Calu3 (cell line): Measurements from ENCODE around the gene CCDC180. TPM values are rescaled to one million over a fixed set of nuclear protein-coding genes. Genes with fewer than 3 reads are reported as not detected.

Experiments used
- BruUV-seq: library from RNA; stranded (reverse); fragments of 400-500 nt; replicated peaks from 2 replicates; lab custom pipeline; 2021; lab: Mats Ljungman, UMichigan
- CTCF ChIA-PET: fragments of 300-600 bp; sonication (Branson Sonifier 250); formaldehyde crosslinking; loops from one replicate; lab custom pipeline; 2022; ENCODE audit warnings: antibody characterized with exemption; lab: Charles Lee
- DNase-seq: peaks from one replicate; pipeline ENCODE4 v3.0.0; 2022
- H3K27ac Mint-ChIP-seq: one replicate; pipeline ENCODE4 v1.8.0; 2022; ENCODE audit warnings: mixed read lengths; ENCODE audit not compliant: unreplicated experiment
- H3K27me3 Mint-ChIP-seq: one replicate; pipeline ENCODE4 v1.8.0; 2022; ENCODE audit warnings: mixed read lengths; ENCODE audit not compliant: unreplicated experiment
- H3K36me3 Mint-ChIP-seq: one replicate; pipeline ENCODE4 v1.8.0; 2022; ENCODE audit warnings: mild to moderate bottlenecking, moderate library complexity, mixed read lengths; ENCODE audit not compliant: insufficient read depth, unreplicated experiment
- H3K4me1 Mint-ChIP-seq: one replicate; pipeline ENCODE4 v1.8.0; 2022; ENCODE audit warnings: mild to moderate bottlenecking, low read depth, mixed read lengths; ENCODE audit not compliant: unreplicated experiment
- H3K4me3 Mint-ChIP-seq: one replicate; pipeline ENCODE4 v1.8.0; 2022; ENCODE audit warnings: mild to moderate bottlenecking, low read depth, moderate library complexity, mixed read lengths; ENCODE audit not compliant: unreplicated experiment
- H3K9me3 Mint-ChIP-seq: one replicate; pipeline ENCODE4 v1.8.0; 2022; ENCODE audit warnings: low read depth, mixed read lengths; ENCODE audit not compliant: unreplicated experiment
- intact Hi-C: fragments of 100-400 bp; cut with micrococcal nuclease; formaldehyde crosslinking; loops from one replicate; pipeline ENCODE4 v1.10.0; 2022; ENCODE audit not compliant: unreplicated experiment
- total RNA-seq: library from RNA; stranded (reverse); gene quantifications from 2 replicates; pipeline ENCODE4 v1.2.3, GENCODE V29; 2022
- TF ChIP-seq, protein P1 (sequence below): fragments of 200-600 bp; IDR thresholded peaks from one replicate; pipeline ENCODE4 v1.8.0; 2022; ENCODE audit warnings: antibody characterized with exemption; ENCODE audit not compliant: unreplicated experiment

Gene CCDC180
- total RNA-seq, 1 experiment from 2014 or later, result 3.0 TPM

DNA sequence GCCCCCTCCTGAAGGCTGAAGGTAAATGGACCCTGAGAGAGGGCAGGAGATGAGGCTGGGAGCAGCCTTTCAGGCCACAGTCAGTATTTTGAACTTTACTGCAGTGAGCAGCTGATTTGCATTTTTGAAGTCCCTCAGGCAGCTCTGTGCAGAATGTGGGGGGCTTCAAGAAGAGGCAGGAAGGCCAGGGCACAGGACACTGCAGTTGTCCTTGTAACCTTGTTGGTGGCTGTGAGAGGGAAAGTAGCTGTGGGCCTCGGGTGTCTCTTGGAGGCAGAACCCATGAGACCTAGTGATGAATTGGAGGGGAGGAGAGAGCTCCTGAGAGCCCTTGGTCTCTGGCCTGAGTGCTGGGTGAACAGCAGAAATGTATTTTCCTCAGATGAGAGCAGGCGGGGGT is 2.6 kb downstream of the CCDC180 start:
- peaks cover 5% of the 10 kb centered on the region for H3K36me3 Mint-ChIP-seq
- intact Hi-C loops, result no loop called here
- no TSS peak for BruUV-seq
- no peaks in the 10 kb centered on the region for H3K9me3 Mint-ChIP-seq
- H3K27me3 Mint-ChIP-seq, result no peaks in the 10 kb centered on the region
- no peak overlapping the region for H3K4me3 Mint-ChIP-seq
- no peak overlapping the region for H3K27ac Mint-ChIP-seq
- DNase-seq, result no peak
- no peaks in the 10 kb centered on the region for H3K4me1 Mint-ChIP-seq
- TF ChIP-seq, protein P1, sequence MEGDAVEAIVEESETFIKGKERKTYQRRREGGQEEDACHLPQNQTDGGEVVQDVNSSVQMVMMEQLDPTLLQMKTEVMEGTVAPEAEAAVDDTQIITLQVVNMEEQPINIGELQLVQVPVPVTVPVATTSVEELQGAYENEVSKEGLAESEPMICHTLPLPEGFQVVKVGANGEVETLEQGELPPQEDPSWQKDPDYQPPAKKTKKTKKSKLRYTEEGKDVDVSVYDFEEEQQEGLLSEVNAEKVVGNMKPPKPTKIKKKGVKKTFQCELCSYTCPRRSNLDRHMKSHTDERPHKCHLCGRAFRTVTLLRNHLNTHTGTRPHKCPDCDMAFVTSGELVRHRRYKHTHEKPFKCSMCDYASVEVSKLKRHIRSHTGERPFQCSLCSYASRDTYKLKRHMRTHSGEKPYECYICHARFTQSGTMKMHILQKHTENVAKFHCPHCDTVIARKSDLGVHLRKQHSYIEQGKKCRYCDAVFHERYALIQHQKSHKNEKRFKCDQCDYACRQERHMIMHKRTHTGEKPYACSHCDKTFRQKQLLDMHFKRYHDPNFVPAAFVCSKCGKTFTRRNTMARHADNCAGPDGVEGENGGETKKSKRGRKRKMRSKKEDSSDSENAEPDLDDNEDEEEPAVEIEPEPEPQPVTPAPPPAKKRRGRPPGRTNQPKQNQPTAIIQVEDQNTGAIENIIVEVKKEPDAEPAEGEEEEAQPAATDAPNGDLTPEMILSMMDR, result no peak
- CTCF ChIA-PET, result no interaction called here

DNA sequence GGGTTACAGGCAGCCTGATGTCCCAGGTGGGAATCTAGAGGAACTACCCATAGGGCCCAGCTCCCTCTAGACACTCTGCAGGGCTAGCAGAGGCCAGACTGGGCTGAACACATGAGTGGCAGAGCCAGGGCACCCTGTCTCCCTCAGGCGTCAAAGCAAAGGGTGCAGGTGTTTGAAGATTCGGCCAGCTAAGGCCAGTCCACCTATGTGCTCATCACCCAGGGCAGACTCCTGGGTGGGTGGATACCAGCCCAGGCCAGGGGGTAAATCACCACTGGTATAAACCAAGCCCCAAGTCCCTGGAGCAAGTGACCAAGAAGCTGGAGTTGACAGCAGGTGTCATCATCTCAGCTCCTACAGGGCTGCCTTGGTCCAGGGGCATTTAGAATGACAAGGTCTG is 3.4 kb downstream of the CCDC180 start:
- Mint-ChIP-seq H3K27me3 (no peaks in the 10 kb centered on the region), H3K36me3 (peaks cover 5% of the 10 kb centered on the region), H3K9me3 (no peaks in the 10 kb centered on the region), H3K27ac (no peak overlapping the region), H3K4me1 (no peaks in the 10 kb centered on the region), H3K4me3 (no peak overlapping the region)
- DNase-seq, result no peak
- intact Hi-C loops, result no loop called here
- CTCF ChIA-PET, result no interaction called here
- TF ChIP-seq, protein P1, result no peak
- BruUV-seq, result no TSS peak

DNA sequence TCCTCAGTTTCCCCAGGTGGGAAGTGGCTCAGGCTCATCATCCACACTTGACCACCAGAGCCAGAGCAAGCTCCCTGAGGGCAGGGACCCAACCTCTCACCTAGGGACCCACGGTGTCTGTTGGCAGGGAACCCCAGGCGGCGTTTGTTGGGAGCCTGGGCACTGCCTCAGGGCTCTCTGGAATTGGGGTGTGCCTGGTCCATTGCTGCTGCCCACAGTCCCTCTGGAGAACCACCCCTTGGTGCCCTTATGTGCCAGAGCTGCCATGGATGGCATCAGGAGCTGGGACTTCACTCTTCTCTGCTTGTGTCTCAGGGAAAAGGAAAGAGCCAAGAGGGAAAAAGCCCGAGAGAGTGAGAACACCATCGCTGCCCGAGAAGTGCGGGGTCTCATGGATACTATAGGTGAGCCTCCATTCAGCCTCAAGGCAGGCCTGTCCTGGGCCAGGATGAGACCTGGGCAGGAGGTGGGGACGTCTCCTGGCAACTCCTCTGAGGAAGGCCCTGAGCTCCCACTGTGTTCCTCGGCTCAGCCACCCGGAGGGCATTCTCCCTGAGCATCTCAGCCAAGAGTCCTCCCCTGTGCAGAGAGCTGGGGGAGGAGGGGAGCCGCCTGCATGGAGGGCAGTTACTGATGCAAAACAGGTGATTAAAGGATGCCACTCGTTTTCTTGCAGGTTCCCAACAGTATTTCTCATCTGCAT is 4.5 kb downstream of the CCDC180 start:
- Mint-ChIP-seq H3K27me3 (no peaks in the 10 kb centered on the region), H3K27ac (no peak overlapping the region), H3K36me3 (peaks cover 5% of the 10 kb centered on the region), H3K4me1 (no peaks in the 10 kb centered on the region), H3K4me3 (no peak overlapping the region), H3K9me3 (no peaks in the 10 kb centered on the region)
- TF ChIP-seq, protein P1, result no peak
- no TSS peak for BruUV-seq
- CTCF ChIA-PET, result no interaction called here
- intact Hi-C loops, result no loop called here
- no peak for DNase-seq

DNA sequence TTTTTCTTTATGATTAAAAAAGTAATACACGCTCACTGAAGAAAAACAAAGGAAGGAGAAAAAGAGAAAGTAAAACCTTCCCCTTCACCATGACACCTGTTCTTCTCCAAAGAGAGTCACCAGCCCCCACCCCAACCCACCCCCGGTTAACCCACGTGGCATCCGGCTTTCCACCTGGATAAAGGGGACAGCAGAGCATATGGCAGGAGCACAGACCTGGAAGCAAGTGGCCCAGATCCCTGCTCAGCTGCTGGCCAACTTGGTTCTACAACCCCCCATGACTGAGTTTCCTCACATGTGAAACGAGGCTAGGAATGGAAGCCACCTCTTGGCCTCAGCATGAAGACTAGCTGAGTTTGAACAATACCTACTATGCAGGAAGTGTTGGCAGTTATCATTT is 5.1 kb downstream of the CCDC180 start:
- no peak overlapping the region for H3K27ac Mint-ChIP-seq
- no peak overlapping the region for H3K4me3 Mint-ChIP-seq
- no TSS peak for BruUV-seq
- peaks cover 5% of the 10 kb centered on the region for H3K36me3 Mint-ChIP-seq
- TF ChIP-seq, protein P1, result no peak
- H3K27me3 Mint-ChIP-seq, result no peaks in the 10 kb centered on the region
- intact Hi-C loops, result no loop called here
- no peaks in the 10 kb centered on the region for H3K9me3 Mint-ChIP-seq
- no peaks in the 10 kb centered on the region for H3K4me1 Mint-ChIP-seq
- no peak for DNase-seq
- CTCF ChIA-PET, result no interaction called here
